GF-D8 (cell line): ENCODE measurements around the gene SREK1IP1.
"Not testable (repeated sequence)": the region's sequence is repeated elsewhere in the genome, so short reads cannot be mapped to it uniquely, and the experiment has no call there.

Experiments used
- DNase-seq: peaks from one replicate; lab custom pipeline; 2025; lab: John Stamatoyannopoulos, UW

SREK1IP1 gene

DNA sequence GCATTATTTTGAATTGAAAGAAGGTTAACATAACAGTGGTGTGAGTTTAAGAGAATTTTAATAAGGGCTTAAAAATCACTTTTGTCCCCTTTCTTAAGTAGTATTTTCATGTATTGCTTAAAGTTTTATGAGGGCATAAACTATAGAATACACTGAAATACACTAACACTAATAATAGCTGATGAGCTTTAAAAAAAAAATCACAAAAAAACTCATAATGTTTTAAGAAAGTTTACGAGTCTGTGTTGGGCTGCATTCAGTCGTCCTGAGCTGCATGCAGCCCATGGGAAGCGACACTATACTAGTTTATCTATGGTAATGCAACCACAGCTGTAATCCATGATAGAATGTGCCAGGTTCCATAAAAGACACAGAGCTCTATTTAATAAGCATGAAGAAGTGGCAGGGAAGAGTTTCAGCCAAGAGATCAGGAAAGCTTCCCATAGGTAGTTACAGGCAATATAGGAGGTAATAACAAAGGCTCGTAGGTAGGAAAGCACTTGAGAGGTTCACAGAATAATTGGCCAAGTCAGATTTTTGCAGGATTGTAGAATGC lies 4.5 kb downstream of the SREK1IP1 start:
- DNase-seq: no peak

- no peak for DNase-seq
Observed at GRCh38 chr5:64759960-64760660, 8.4 kb downstream of the SREK1IP1 start.

DNA sequence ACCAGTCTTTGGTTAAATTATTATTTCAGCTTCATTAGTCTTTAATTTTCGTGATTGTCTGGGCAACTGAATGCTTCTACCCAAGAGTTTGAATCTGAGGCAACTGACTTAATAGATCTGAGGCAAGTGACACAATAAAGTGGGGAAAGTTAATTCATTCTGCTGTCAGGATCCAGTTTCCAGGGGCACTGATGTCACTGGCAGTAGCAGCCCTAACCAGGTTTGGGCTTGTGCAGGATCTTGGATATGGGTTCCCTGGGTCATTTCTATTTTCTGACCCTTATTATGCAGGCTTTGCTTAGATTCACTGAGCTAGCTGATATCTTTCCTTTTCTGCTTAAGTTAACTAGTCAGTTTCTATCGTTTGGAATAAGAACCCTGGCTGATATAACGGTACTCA lies 9.6 kb downstream of the SREK1IP1 start:
- no peak for DNase-seq

DNA sequence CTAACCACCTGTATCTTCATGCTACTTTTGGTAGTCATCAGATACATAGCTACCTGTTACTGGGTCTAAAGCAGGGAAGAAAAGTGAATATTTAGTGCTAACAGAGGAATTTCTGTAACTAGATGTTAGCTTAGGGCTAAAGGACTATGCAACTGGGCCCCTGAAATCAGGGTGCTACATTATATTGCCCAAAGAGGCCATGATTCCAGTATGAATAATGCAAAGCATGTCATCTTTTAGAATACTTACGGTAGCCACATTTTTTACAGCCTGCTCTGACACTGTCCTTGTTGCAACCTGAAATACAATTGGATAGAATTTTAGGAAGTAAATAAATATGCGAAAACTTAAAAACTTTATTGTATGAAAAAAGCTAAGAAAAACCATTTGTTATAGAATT lies 14.4 kb downstream of the SREK1IP1 start:
- no peak for DNase-seq

DNA sequence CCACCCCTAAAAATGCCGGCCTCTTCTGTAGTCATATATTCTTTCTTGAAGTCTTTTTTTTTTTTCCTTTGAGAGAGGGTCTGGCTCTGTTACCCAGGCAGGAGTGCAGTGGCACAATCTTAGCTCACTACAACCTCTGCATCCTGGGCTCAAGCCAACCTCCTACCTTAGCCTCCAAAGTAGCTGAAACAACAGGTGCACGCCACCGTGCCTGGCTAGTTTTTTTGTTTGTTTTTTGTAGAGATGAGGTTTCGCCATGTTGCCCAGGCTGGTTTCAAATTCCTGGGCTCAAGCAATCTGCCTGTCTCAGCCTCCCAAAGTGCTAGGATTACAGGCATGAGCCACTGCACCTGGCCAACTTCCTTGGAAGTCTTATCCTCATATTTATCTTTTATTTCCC lies 19.1 kb downstream of the SREK1IP1 start:
- DNase-seq: no peak

GRCh38 chr5:64746446-64746845 lies 22.0 kb downstream of the SREK1IP1 start:
- no peak for DNase-seq

DNA sequence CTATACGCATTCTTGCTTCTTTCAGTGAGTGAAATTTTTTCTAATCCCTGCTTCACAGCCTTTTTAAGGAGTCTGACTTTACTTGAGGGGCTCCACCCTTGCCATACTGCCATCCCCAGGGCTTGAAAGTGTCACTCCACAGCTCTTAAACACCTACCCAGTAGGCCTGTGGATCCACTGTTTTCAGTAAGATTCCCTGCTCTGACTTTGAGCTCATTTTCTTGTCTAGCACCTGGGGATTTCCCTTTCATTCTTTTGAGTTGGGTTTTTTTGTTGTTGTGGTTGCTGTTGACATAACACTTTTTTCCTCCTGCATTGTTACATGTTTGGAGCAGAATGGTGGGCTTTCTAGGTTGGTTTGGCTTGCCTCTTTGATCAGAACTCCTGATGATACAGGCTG lies 23.6 kb downstream of the SREK1IP1 start:
- DNase-seq: no peak

GRCh38 chr5:64742821-64743220 lies 25.7 kb downstream of the SREK1IP1 start:
- no peak for DNase-seq

DNA sequence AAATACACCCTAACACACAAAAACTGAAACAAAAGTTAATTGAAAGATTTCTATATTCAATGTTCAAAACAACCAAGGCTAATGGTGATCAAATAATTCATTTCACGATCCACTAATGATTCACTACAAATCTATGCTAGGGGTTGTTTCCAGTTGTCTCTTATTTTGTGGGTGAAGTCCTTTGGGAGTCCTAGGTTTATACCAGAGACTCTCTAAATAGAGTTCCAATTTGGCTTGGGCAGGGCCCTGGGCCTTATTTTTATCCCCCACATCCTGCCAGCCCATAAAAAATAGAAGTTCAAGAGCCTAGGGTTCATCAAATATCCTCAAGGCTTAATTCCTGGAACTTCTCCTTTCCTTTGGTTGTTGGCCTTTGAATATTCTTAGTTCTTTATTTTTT lies 26.1 kb downstream of the SREK1IP1 start:
- no peak for DNase-seq

- DNase-seq: no peak
Observed at GRCh38 chr5:64727150-64727549, 41.3 kb downstream of the SREK1IP1 start.

- DNase-seq: no peak
Observed at GRCh38 chr5:64722588-64722987, 45.9 kb downstream of the SREK1IP1 start.

- DNase-seq: not testable (repeated sequence)
Observed at GRCh38 chr5:64714495-64714894, 54.0 kb downstream of the SREK1IP1 start.

DNA sequence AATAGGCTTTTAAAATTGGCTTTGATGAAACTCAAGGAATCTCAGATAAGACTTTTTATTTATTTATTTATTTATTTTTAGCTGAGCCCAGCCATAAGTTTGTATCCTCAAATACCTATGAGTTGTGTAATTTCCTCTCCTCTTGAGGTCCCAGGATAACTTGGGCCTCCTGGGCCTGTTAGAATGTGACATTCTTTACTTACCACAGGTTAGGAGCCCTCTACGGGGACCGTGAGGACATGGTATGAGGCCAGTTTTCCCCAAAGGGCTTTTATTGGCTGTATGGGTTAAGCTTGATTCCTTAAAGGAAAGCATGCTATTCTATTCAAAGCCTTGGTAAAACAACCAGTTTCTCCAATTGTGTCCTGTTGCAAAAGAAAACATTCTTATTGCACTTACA lies 61.3 kb downstream of the SREK1IP1 start:
- DNase-seq: no peak

DNA sequence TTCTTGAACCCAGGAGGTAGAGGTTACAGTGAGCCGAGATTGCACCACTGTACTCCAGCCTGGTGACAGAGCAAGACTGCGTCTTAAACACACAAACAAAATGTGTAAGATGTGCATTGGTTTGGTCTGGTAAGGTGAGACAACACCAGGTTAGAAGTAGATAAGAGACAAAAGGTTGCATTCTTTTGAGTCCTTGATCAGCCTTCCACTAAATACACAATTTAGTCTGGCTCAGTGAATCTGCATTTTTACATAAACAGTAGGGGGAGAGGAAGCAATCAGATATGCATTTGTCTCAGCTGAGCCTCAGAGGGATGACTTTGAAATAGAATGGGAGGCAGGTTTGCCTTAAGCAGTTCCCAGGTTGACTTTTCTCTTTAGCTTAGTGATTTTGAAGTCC lies 62.4 kb downstream of the SREK1IP1 start:
- not testable (repeated sequence) for DNase-seq

DNA sequence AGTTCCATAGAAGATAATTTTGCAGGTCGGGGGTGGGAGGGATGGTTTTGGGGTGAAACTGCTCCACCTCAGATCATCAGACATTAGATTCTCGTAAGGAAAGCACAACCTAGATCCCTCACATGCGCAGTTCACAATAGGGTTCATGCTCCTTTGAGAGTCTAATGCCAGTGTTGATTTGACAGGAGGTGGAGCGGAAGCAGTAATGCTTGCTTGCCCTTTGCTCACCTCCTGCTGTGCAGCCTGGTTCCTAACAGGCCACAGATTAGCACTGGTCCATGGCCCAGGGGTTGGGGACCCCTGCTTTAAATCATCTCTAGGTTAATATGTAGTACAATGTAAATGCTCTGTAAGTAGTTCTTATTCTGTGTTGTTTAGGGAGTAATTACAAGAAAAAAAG lies 67.7 kb downstream of the SREK1IP1 start:
- DNase-seq: no peak

DNA sequence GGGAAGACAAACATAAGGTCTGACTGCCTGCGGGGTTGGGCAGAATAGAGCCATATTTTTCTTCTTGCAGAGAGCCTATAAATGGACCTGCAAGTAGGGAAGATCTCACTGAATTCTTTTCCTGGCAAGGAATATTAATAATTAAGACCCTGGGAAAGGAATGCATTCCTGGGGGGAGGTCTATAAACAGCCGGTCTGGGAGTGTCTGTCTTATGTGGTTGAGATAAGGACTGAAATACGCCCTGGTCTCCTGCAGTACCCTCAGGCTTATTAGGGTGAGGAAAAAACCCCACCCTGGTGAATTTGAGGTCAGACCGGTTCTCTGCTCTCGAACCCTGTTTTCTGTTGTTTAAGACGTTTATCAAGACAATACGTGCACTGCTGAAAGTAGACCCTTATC lies 72.1 kb downstream of the SREK1IP1 start:
- not testable (repeated sequence) for DNase-seq

DNA sequence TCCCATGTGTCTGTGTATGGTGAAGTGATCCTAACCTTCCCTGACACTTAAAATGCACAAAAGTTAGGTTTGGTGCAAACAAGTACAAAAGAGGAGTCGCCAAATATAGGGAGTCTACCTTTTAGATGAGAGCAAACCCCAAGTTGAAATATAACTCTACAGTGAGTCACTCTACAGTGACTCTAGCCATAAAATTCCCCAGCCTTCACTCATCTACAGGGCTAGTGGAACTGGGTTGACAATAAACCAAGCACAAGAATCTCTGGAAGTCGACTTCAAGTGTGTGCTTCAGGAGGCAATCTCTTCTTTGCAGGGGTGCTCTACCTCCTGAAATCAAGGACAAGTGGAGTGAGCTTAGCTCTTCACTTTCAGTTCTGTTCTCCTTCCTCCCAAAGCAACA lies 74.9 kb downstream of the SREK1IP1 start:
- no peak for DNase-seq

DNA sequence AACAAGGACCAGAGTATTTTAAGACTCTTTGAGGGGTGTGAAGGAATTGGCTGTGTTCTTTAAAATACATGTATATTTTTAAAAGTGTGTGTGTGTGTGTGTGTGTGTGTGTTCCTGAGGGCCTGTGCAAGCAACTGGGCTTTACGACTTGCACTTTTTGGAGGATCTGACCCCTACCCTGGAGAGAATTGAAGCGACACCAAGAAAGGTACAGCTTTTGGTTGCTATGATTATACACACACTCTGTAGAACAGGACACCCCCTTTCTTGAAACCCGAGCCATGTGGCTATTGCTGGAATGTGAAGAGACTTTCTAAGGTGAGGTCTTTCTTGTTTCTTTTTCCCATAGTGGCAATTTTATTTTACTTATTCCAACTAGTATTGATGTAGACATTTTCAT lies 77.2 kb downstream of the SREK1IP1 start:
- no peak for DNase-seq

GRCh38 chr5:64690417-64691151 lies 77.9 kb downstream of the SREK1IP1 start, which contains the start of gene SHISAL2B:
SHISAL2B (plus strand) TSS chr5:64690503; CDS start chr5:64690624, 121 bp downstream.
- no peak for DNase-seq

DNA sequence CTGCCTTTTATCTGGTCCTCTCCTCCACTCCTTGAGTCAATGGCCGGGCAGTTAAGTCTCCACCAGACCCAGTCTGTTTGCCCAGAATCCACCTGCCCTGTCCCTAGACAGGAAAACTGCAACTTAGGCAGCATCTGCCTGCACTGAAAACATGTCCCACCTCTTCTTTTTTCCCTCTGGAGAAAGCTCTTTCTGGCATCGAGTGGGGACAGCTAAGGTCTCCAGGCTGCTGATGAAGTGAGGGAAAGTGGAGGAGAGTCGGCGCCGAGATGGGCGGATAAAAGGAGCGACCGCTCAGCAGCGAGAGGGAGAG lies 78.4 kb downstream of the SREK1IP1 start:
- DNase-seq: no peak

DNA sequence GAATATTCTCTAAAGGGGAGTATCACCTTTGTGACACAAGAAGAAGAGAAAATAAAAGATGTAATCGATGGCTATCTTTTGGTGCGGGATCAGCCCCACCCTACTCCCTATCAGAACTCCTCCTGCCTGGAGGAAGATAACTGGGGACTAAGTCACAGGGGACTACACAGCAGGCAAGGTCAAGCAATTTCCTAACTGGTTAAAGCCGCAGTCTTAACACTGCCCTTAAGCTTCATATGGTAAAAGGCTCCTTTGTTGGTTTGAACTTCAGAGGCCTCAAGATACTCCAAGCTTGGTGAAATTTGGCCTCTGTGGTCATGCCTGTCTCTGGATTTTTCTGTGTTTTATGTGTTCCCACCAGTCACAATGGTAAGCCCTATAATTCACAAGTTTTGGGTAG lies 79.5 kb downstream of the SREK1IP1 start:
- no peak for DNase-seq

DNA sequence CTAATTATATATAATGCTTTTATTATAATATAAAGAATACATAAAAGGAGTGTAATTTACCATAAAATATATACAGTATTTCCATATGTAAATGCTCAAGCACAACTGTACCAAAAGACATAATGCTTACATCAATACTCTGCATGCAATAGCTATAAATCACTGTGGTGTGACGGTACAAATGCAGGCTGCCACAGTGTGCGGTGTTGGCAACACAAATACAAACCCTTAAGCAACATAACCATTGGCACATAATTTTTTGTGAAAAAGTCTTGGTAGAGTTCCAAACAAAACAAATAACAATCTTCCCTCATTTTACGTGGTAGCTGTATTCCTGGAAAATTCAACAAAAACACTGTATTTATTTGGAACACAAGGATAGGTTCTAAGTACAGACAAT lies 80.1 kb downstream of the SREK1IP1 start:
- no peak for DNase-seq

- DNase-seq: no peak
Observed at GRCh38 chr5:64685866-64686265, 82.6 kb downstream of the SREK1IP1 start.

GRCh38 chr5:64682608-64683007 lies 85.9 kb downstream of the SREK1IP1 start:
- DNase-seq: no peak
